Activated naive CD4-positive, alpha-beta T cell treated with anti-CD3 and anti-CD28 coated beads, Interleukin-2, amount 10 ng/mL, durations not matched to agents 7 days and 5 days (primary cell): ENCODE data around the gene TSPEAR.
"Not testable (repeated sequence)": the region's sequence is repeated elsewhere in the genome, so short reads cannot be mapped to it uniquely, and the experiment has no call there.

Experiments
- CTCF ChIA-PET: fragments of 350-600 bp; sonication (Branson Sonifier 250); formaldehyde crosslinking; loops from one replicate; lab custom pipeline; 2021; ENCODE audit warnings: antibody characterized with exemption; lab: Charles Lee
- DNase-seq: peaks from one replicate; pipeline ENCODE4 v3.0.0-alpha.2; 2020
- H3K27ac Mint-ChIP-seq: one replicate; pipeline ENCODE4 v1.8.0; 2021; ENCODE audit warnings: mild to moderate bottlenecking, moderate library complexity, mixed read lengths
- H3K27me3 Mint-ChIP-seq: one replicate; pipeline ENCODE4 v1.8.0; 2021; ENCODE audit warnings: mild to moderate bottlenecking, mixed read lengths
- H3K36me3 Mint-ChIP-seq: one replicate; pipeline ENCODE4 v1.8.0; 2021; ENCODE audit warnings: mixed read lengths
- H3K4me1 Mint-ChIP-seq: one replicate; pipeline ENCODE4 v1.8.0; 2021; ENCODE audit warnings: mixed read lengths
- H3K4me3 Mint-ChIP-seq: one replicate; pipeline ENCODE4 v1.8.0; 2021; ENCODE audit warnings: mild to moderate bottlenecking, moderate library complexity, mixed read lengths
- H3K9me3 Mint-ChIP-seq: one replicate; pipeline ENCODE4 v1.8.0; 2021; ENCODE audit warnings: mixed read lengths

TSPEAR gene

GRCh38 chr21:44564099-44564498, 147.3 kb downstream of the TSPEAR start:
- no peak overlapping the region for H3K4me3 Mint-ChIP-seq
- peaks cover 14% of the 10 kb centered on the region for H3K4me1 Mint-ChIP-seq

GRCh38 chr21:44558695-44559094, 152.7 kb downstream of the TSPEAR start, which contains the start of gene KRTAP10-3:
KRTAP10-3 (minus strand) TSS chr21:44558795; CDS start chr21:44558715, 80 bp downstream.
- no peak within 1 kb of the TSS for H3K4me3 Mint-ChIP-seq
- H3K27me3 Mint-ChIP-seq, result peaks cover 39% of the 10 kb centered on the region

More at GRCh38 chr21:44564099-44564498, 147.3 kb downstream of the TSPEAR start:
- CTCF ChIA-PET, result no interaction called here
- no peak overlapping the region for H3K27ac Mint-ChIP-seq
- DNase-seq, result no peak
- peaks cover 20% of the 10 kb centered on the region for H3K27me3 Mint-ChIP-seq
- peaks cover 13% of the 10 kb centered on the region for H3K36me3 Mint-ChIP-seq
- H3K9me3 Mint-ChIP-seq, result peaks cover 20% of the 10 kb centered on the region

GRCh38 chr21:44558329-44558675, 153.1 kb downstream of the TSPEAR start:
- H3K4me3 Mint-ChIP-seq, H3K27ac Mint-ChIP-seq, H3K4me1 Mint-ChIP-seq, CTCF ChIA-PET, DNase-seq: not testable (repeated sequence)
- Mint-ChIP-seq H3K36me3 (peaks cover 12% of the 10 kb centered on the region), H3K9me3 (peaks cover 19% of the 10 kb centered on the region), H3K27me3 (peaks cover 39% of the 10 kb centered on the region)

More at GRCh38 chr21:44558695-44559094, 152.7 kb downstream of the TSPEAR start, which contains the start of gene KRTAP10-3:
- no peaks in the 10 kb centered on the region for H3K4me1 Mint-ChIP-seq
- no peak within 1 kb of the TSS for H3K27ac Mint-ChIP-seq
- CTCF ChIA-PET, result no interaction called here
- peaks cover 20% of the 10 kb centered on the region for H3K9me3 Mint-ChIP-seq
- peaks cover 13% of the 10 kb centered on the region for H3K36me3 Mint-ChIP-seq
- DNase-seq, result no peak

GRCh38 chr21:44557491-44558328, 153.7 kb downstream of the TSPEAR start:
- CTCF ChIA-PET, result no interaction called here

GRCh38 chr21:44556879-44557278, 154.5 kb downstream of the TSPEAR start:
- CTCF ChIA-PET, result no interaction called here
- peaks cover 10% of the 10 kb centered on the region for H3K9me3 Mint-ChIP-seq
- DNase-seq, result no peak
- no peaks in the 10 kb centered on the region for H3K4me1 Mint-ChIP-seq
- peaks cover 6% of the 10 kb centered on the region for H3K36me3 Mint-ChIP-seq
- peaks cover 50% of the 10 kb centered on the region for H3K27me3 Mint-ChIP-seq
- no peak overlapping the region for H3K27ac Mint-ChIP-seq
- no peak overlapping the region for H3K4me3 Mint-ChIP-seq

More at GRCh38 chr21:44557491-44558328, 153.7 kb downstream of the TSPEAR start:
- Mint-ChIP-seq H3K27me3 (peaks cover 41% of the 10 kb centered on the region), H3K4me3 (no peak overlapping the region), H3K9me3 (peaks cover 18% of the 10 kb centered on the region), H3K4me1 (no peaks in the 10 kb centered on the region), H3K36me3 (peaks cover 11% of the 10 kb centered on the region), H3K27ac (no peak overlapping the region)
- DNase-seq, result no peak

- H3K9me3 Mint-ChIP-seq, result peaks cover 3% of the 10 kb centered on the region
- no peak overlapping the region for H3K27ac Mint-ChIP-seq
- no peaks in the 10 kb centered on the region for H3K4me1 Mint-ChIP-seq
- peaks cover 61% of the 10 kb centered on the region for H3K27me3 Mint-ChIP-seq
- H3K36me3 Mint-ChIP-seq, result peaks cover 2% of the 10 kb centered on the region
- no peak overlapping the region for H3K4me3 Mint-ChIP-seq
- no peak for DNase-seq
- CTCF ChIA-PET, result no interaction called here
Measured at GRCh38 chr21:44555200-44555875, 156.0 kb downstream of the TSPEAR start.

GRCh38 chr21:44552681-44553080, 158.7 kb downstream of the TSPEAR start:
- peaks cover 13% of the 10 kb centered on the region for H3K4me1 Mint-ChIP-seq
- CTCF ChIA-PET, result no interaction called here

GRCh38 chr21:44552136-44552535, 159.2 kb downstream of the TSPEAR start:
- H3K27me3 Mint-ChIP-seq, result peaks cover 39% of the 10 kb centered on the region
- peaks cover 11% of the 10 kb centered on the region for H3K9me3 Mint-ChIP-seq
- no peak overlapping the region for H3K27ac Mint-ChIP-seq
- H3K4me1 Mint-ChIP-seq, result peaks cover 19% of the 10 kb centered on the region
- DNase-seq, result no peak
- H3K4me3 Mint-ChIP-seq, result no peak overlapping the region
- peaks cover 12% of the 10 kb centered on the region for H3K36me3 Mint-ChIP-seq
- CTCF ChIA-PET, result no interaction called here

More at GRCh38 chr21:44552681-44553080, 158.7 kb downstream of the TSPEAR start:
- Mint-ChIP-seq H3K9me3 (peaks cover 5% of the 10 kb centered on the region), H3K27ac (no peak overlapping the region), H3K27me3 (peaks cover 43% of the 10 kb centered on the region), H3K4me3 (no peak overlapping the region), H3K36me3 (peaks cover 6% of the 10 kb centered on the region)
- DNase-seq, result no peak

GRCh38 chr21:44551340-44551961, 159.9 kb downstream of the TSPEAR start, which contains the start of gene KRTAP10-2:
KRTAP10-2 (minus strand) TSS chr21:44551505; CDS start chr21:44551458, 47 bp downstream.
- H3K4me3 Mint-ChIP-seq, result no peak within 1 kb of the TSS
- CTCF ChIA-PET, result no interaction called here
- no peak for DNase-seq
- peaks cover 18% of the 10 kb centered on the region for H3K36me3 Mint-ChIP-seq
- peaks cover 17% of the 10 kb centered on the region for H3K9me3 Mint-ChIP-seq
- H3K27me3 Mint-ChIP-seq, result peaks cover 39% of the 10 kb centered on the region
- H3K4me1 Mint-ChIP-seq, result peaks cover 22% of the 10 kb centered on the region
- no peak within 1 kb of the TSS for H3K27ac Mint-ChIP-seq

- Mint-ChIP-seq H3K27ac (no peak overlapping the region), H3K9me3 (peaks cover 18% of the 10 kb centered on the region), H3K36me3 (peaks cover 18% of the 10 kb centered on the region), H3K4me3 (no peak overlapping the region), H3K4me1 (peaks cover 22% of the 10 kb centered on the region), H3K27me3 (peaks cover 35% of the 10 kb centered on the region)
- DNase-seq, result no peak
- CTCF ChIA-PET, result no interaction called here
Measured at GRCh38 chr21:44550807-44551206, 160.6 kb downstream of the TSPEAR start.

GRCh38 chr21:44550285-44550684, 161.1 kb downstream of the TSPEAR start:
- peaks cover 21% of the 10 kb centered on the region for H3K36me3 Mint-ChIP-seq
- CTCF ChIA-PET, DNase-seq, H3K27ac Mint-ChIP-seq, H3K4me3 Mint-ChIP-seq: not testable (repeated sequence)
- H3K27me3 Mint-ChIP-seq, result peaks cover 30% of the 10 kb centered on the region
- peaks cover 22% of the 10 kb centered on the region for H3K9me3 Mint-ChIP-seq
- H3K4me1 Mint-ChIP-seq, result peaks cover 22% of the 10 kb centered on the region

GRCh38 chr21:44549525-44550211, 161.7 kb downstream of the TSPEAR start:
- no peak for DNase-seq
- Mint-ChIP-seq H3K27ac (no peak overlapping the region), H3K9me3 (peaks cover 23% of the 10 kb centered on the region), H3K36me3 (peaks cover 21% of the 10 kb centered on the region), H3K4me1 (peaks cover 22% of the 10 kb centered on the region), H3K27me3 (peaks cover 30% of the 10 kb centered on the region), H3K4me3 (no peak overlapping the region)
- CTCF ChIA-PET, result no interaction called here

GRCh38 chr21:44548922-44549321, 162.4 kb downstream of the TSPEAR start:
- H3K36me3 Mint-ChIP-seq, result peaks cover 21% of the 10 kb centered on the region
- H3K4me3 Mint-ChIP-seq, result no peak overlapping the region
- CTCF ChIA-PET, result interaction anchor here (0.7 kb wide), 1 partner anchor 50 kb away, joined by 3 read pairs; no protein-coding TSS in a partner anchor
- H3K27me3 Mint-ChIP-seq, result peaks cover 29% of the 10 kb centered on the region
- H3K9me3 Mint-ChIP-seq, result peaks cover 23% of the 10 kb centered on the region
- no peak overlapping the region for H3K27ac Mint-ChIP-seq
- no peak for DNase-seq
- peaks cover 22% of the 10 kb centered on the region for H3K4me1 Mint-ChIP-seq
